Fibroblast of lung (primary cell): ENCODE data around the gene BAG3. TPM values are rescaled to one million over a fixed set of nuclear protein-coding genes. Genes with fewer than 3 reads are reported as not detected.
"Not testable (repeated sequence)": the region's sequence is repeated elsewhere in the genome, so short reads cannot be mapped to it uniquely, and the experiment has no call there.

Source experiments
- DNase-seq, 2 donors: peaks; one replicate each; pipeline versions ENCODE4 v3.0.0 to v3.0.0-alpha.2; 2010; ENCODE audit warnings: low read depth in 2 of 2
- H2AFZ ChIP-seq: 2 replicates; pipeline ENCODE4 v1.5.1; 2012; ENCODE audit warnings: low read length, control low read depth, inconsistent platforms
- H3K27ac ChIP-seq: 2 replicates; pipeline ENCODE4 v1.5.1; 2011; ENCODE audit warnings: low read length, control low read depth; ENCODE audit not compliant: insufficient read depth
- H3K27me3 ChIP-seq: 2 replicates; pipeline ENCODE4 v1.5.1; 2011; ENCODE audit warnings: mild to moderate bottlenecking, low read length; ENCODE audit not compliant: control insufficient read depth, insufficient read depth
- H3K36me3 ChIP-seq: 2 replicates; pipeline ENCODE4 v1.5.1; 2011; ENCODE audit warnings: low read length; ENCODE audit not compliant: control insufficient read depth, insufficient read depth
- H3K4me1 ChIP-seq: 2 replicates; pipeline ENCODE4 v1.5.1; 2011; ENCODE audit warnings: low read length; ENCODE audit not compliant: control insufficient read depth, insufficient read depth; ENCODE audit errors: extremely low read depth
- H3K4me2 ChIP-seq: 2 replicates; pipeline ENCODE4 v1.5.1; 2011; ENCODE audit warnings: low read length, control low read depth; ENCODE audit not compliant: insufficient read depth; ENCODE audit errors: extremely low read depth
- H3K4me3 ChIP-seq, 4 experiments: fragments of 200-600 bp in 1 of 4; sonication (generic) in 1 of 4; replicated peaks in 1 of 4; 2 replicates each; pipeline ENCODE4 v1.5.1; 2011 to 2016; ENCODE audit warnings: low read length in 4 of 4, low read depth in 3 of 4, mild to moderate bottlenecking in 3 of 4, control low read depth in 2 of 4, inconsistent platforms in 1 of 4, mixed read lengths in 1 of 4; ENCODE audit not compliant: insufficient read depth in 1 of 4; ENCODE audit errors: control extremely low read depth in 1 of 4
- H3K79me2 ChIP-seq: 2 replicates; pipeline ENCODE4 v1.5.1; 2012; ENCODE audit warnings: mild to moderate bottlenecking, low read length, inconsistent platforms; ENCODE audit not compliant: control insufficient read depth, insufficient read depth
- H3K9ac ChIP-seq: 2 replicates; pipeline ENCODE4 v1.5.1; 2011; ENCODE audit warnings: mild to moderate bottlenecking, low read length, control low read depth; ENCODE audit not compliant: insufficient read depth
- H3K9me3 ChIP-seq: 2 replicates; pipeline ENCODE4 v1.5.1; 2012; ENCODE audit warnings: low read depth, low read length; ENCODE audit not compliant: control insufficient read depth, insufficient read depth
- H4K20me1 ChIP-seq: 2 replicates; pipeline ENCODE4 v1.5.1; 2011; ENCODE audit warnings: low read length; ENCODE audit not compliant: control insufficient read depth, insufficient read depth; ENCODE audit errors: extremely low read depth
- EZH2 ChIP-seq: IDR thresholded peaks from 2 replicates; pipeline ENCODE4 v1.5.1; 2012; ENCODE audit warnings: low read length, control low read depth, mild to moderate bottlenecking; ENCODE audit errors: missing control alignments
- polyA plus RNA-seq, 2 donors: library from polyadenylated mRNA; depleted of rRNA in 1 of 2; stranded (reverse) in 1 of 2; unstranded in 1 of 2; fragments of >200 nt; gene quantifications; 2 replicates each; pipeline ENCODE4 v1.2.1, GENCODE V29; 2011 to 2012; ENCODE audit warnings: missing spikeins in 1 of 2
- total RNA-seq: library from RNA; depleted of rRNA; stranded (reverse); fragments of >200 nt; gene quantifications from 2 replicates; pipeline ENCODE4 v1.2.1, GENCODE V29; 2014
- TF ChIP-seq, protein P1 (sequence below), 2 donors: IDR thresholded peaks in 1 of 2; conservative IDR thresholded peaks in 1 of 2; 1 replicate in 1 of 2; 2 replicates in 1 of 2; pipeline ENCODE4 v1.5.1; 2011 to 2012; ENCODE audit warnings: low read length in 2 of 2, control low read depth in 1 of 2, inconsistent platforms in 1 of 2, low read depth in 1 of 2, mild to moderate bottlenecking in 1 of 2

The BAG3 gene
- total and polyA plus RNA-seq, 2 donors (not counting 1 experiment from before 2014, with no cell fraction given), result 8.4 to 20.0 TPM

DNA sequence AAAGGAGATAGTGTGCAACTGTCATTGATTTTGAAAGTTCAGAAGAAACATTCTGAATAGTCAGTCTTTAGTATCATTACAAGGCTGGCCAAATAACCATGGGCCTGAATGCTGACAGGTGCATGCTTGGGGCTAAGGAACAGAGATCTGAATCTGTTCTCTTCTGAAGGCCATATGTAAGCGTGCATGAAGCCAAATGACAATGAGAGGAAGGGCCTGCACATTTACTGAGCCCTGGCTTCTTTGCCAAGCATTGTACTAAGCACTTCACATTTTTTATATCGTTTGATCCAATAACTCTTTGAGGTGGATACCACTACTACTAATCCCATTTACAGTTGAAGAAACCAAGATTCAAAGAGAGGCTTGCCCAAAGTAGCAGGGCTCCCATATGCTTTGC lies 32.0 kb upstream of the BAG3 start:
- Histone ChIP-seq H3K36me3 (no peaks in the 10 kb centered on the region), H3K27ac (no peak overlapping the region), H3K4me1 (peaks cover 7% of the 10 kb centered on the region), H3K4me2 (no peak overlapping the region), H3K4me3 (no peak overlapping the region), H3K79me2 (no peaks in the 10 kb centered on the region), H3K9me3 (no peaks in the 10 kb centered on the region), H2AFZ (no peak overlapping the region), H4K20me1 (no peaks in the 10 kb centered on the region), H3K27me3 (no peaks in the 10 kb centered on the region), H3K9ac (no peak overlapping the region)
- no peak for DNase-seq
- TF ChIP-seq EZH2, result no peak
- TF ChIP-seq, protein P1, sequence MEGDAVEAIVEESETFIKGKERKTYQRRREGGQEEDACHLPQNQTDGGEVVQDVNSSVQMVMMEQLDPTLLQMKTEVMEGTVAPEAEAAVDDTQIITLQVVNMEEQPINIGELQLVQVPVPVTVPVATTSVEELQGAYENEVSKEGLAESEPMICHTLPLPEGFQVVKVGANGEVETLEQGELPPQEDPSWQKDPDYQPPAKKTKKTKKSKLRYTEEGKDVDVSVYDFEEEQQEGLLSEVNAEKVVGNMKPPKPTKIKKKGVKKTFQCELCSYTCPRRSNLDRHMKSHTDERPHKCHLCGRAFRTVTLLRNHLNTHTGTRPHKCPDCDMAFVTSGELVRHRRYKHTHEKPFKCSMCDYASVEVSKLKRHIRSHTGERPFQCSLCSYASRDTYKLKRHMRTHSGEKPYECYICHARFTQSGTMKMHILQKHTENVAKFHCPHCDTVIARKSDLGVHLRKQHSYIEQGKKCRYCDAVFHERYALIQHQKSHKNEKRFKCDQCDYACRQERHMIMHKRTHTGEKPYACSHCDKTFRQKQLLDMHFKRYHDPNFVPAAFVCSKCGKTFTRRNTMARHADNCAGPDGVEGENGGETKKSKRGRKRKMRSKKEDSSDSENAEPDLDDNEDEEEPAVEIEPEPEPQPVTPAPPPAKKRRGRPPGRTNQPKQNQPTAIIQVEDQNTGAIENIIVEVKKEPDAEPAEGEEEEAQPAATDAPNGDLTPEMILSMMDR (conservative IDR thresholded peaks at IDR 0.05 in 1 of 2, IDR thresholded peaks at IDR 0.05 in 1 of 2; ENCODE audit: low read depth in 1 of 2, low read length in 2 of 2), result no peak

DNA sequence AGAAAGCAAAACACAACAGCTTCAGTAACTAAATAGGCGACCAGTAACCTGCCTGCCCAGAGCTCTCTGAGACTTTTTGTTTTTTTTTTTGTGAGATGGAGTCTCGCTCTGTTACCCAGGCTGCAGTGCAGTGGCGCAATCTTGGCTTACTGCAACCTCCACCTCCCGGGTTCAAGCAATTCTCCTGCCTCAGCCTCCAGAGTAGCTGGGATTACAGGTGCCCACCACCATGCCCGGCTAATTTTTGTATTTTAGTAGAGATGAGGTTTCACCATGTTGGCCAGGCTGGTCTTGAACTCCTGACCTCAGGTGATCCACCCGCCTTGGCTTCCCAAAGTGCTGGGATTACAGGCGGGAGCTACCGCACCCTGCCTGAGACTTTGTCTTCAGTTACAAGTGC lies 31.4 kb upstream of the BAG3 start:
- not testable (repeated sequence) for H3K9ac ChIP-seq

DNA sequence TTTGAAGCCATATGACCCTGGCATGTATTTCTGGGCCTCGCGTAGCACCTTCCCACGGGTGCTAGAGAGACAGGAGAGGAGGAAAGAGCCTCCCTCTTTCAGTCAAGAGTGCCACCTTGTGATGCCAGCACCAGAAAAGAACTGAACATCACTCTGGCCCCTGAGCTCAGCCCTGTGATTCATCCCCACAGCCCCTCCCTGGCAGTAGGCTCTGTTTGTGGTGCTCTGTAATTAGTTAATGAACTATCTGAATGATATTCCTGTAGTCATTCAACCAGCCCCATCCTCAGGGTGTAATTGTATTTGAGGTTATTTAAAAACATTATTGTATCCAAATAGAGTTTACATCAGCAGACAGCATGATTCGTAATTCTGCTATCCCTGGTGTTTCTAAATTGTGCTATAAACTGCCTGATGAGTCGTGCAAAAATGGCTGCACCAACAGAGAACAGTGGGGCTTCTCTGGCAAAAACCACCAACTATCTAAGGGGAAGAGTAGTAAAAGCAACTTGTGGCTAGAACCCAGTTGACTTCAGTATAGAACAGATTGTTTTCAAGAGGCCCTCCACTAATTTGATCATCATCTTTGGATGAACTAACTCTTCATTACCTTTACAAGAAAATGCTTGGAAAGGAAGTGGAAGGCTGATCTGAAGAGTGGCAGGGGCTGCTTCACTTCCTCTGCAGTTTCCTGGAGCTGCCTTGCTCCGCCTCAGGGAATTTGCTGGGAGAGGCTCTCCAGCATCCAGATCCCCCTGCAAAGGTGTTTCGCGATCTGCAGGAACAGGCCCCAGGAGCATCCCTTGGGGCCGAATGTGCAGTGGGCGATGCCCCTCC lies 30.7 kb upstream of the BAG3 start:
- no peaks in the 10 kb centered on the region for H3K79me2 ChIP-seq
- TF ChIP-seq, protein P1 (conservative IDR thresholded peaks at IDR 0.05 in 1 of 2, IDR thresholded peaks at IDR 0.05 in 1 of 2; ENCODE audit: low read depth in 1 of 2, low read length in 2 of 2), result no peak
- no peak for TF ChIP-seq EZH2
- no peak overlapping the region for H3K9ac ChIP-seq
- H3K27me3 ChIP-seq, result no peaks in the 10 kb centered on the region
- H3K4me1 ChIP-seq, result peaks cover 7% of the 10 kb centered on the region
- no peaks in the 10 kb centered on the region for H3K9me3 ChIP-seq
- peak overlapping the region; percentile 47 for H3K27ac ChIP-seq
- H4K20me1 ChIP-seq, result no peaks in the 10 kb centered on the region
- DNase-seq, result peak; percentile 22 to 40
- H3K36me3 ChIP-seq, result no peaks in the 10 kb centered on the region
- peak overlapping the region; percentile 51 for H3K4me2 ChIP-seq
- H2AFZ ChIP-seq, result peak overlapping the region; percentile 60
- no peak overlapping the region for H3K4me3 ChIP-seq

More for the DNA sequence above, 31.4 kb upstream of the BAG3 start:
- H4K20me1 ChIP-seq, H3K4me1 ChIP-seq, H3K9me3 ChIP-seq, H2AFZ ChIP-seq, H3K4me3 ChIP-seq, H3K36me3 ChIP-seq, H3K27me3 ChIP-seq, H3K79me2 ChIP-seq, DNase-seq: not testable (repeated sequence)
- H3K4me2 ChIP-seq, result peak overlapping the region; percentile 51
- peak overlapping the region; percentile 47 for H3K27ac ChIP-seq
